Kidney (tissue), 14 donors: ENCODE data around the gene FOXN3. TPM values are rescaled to one million over a fixed set of nuclear protein-coding genes. Genes with fewer than 3 reads are reported as not detected.

Experiments
- DNase-seq, 5 donors: peaks; one replicate each; pipeline ENCODE4 v3.0.0-alpha.2; 2013 to 2020
- FAIRE-seq: peaks from 2 replicates; lab custom pipeline; 2012; peaks lifted over from hg19 to GRCh38; lab: Jason Lieb, UNC
- H3K27ac ChIP-seq, 2 donors: one replicate each; pipeline ENCODE4 v1.7.0; 2013; ENCODE audit warnings: low read depth in 2 of 2, low read length in 2 of 2, inconsistent platforms in 1 of 2
- H3K27me3 ChIP-seq: one replicate; pipeline ENCODE4 v1.7.1; 2013; ENCODE audit warnings: low read length, inconsistent platforms; ENCODE audit not compliant: control insufficient read depth, insufficient read depth
- H3K36me3 ChIP-seq, 3 donors: one replicate each; pipeline versions ENCODE4 v1.7.0 to v1.7.1; 2013; ENCODE audit warnings: low read length in 3 of 3, control low read depth in 1 of 3, inconsistent platforms in 1 of 3; ENCODE audit not compliant: insufficient read depth in 3 of 3, control insufficient read depth in 2 of 3
- H3K4me1 ChIP-seq, 3 donors: one replicate each; pipeline versions ENCODE4 v1.7.0 to v1.7.1; 2013; ENCODE audit warnings: low read length in 3 of 3, inconsistent platforms in 1 of 3, low read depth in 1 of 3; ENCODE audit not compliant: control insufficient read depth in 2 of 3, insufficient read depth in 2 of 3
- H3K4me3 ChIP-seq, 3 donors: one replicate each; pipeline versions ENCODE4 v1.7.0 to v1.8.1; 2013; ENCODE audit warnings: low read length in 3 of 3, control low read depth in 1 of 3, inconsistent platforms in 1 of 3
- H3K9ac ChIP-seq, 3 donors: one replicate each; pipeline versions ENCODE4 v1.7.0 to v1.7.1; 2013; ENCODE audit warnings: low read length in 3 of 3, control low read depth in 1 of 3, inconsistent platforms in 1 of 3
- H3K9me3 ChIP-seq, 3 donors: one replicate each; pipeline versions ENCODE4 v1.7.0 to v1.7.1; 2013; ENCODE audit warnings: low read length in 3 of 3, control low read depth in 1 of 3, inconsistent platforms in 1 of 3; ENCODE audit not compliant: control insufficient read depth in 2 of 3, insufficient read depth in 1 of 3
- intact Hi-C: fragments of 100-400 bp; cut with DNase I; formaldehyde crosslinking; loops from one replicate; pipeline ENCODE4 v1.11.1; 2022
- polyA plus RNA-seq: library from polyadenylated mRNA; stranded (reverse); fragments of 350-450 nt; fragmentation: Illumina TruSeq; extraction: RNeasy Lipid Tissue Mini Kit (QIAGEN cat#74804); gene quantifications from one replicate; pipeline ENCODE4 v1.2.3, GENCODE V29; 2014; ENCODE audit warnings: low read depth, low replicate concordance; ENCODE audit not compliant: insufficient read depth
- total RNA-seq: library from RNA; stranded (reverse); fragmentation: NEBNext Ultra II Directional; extraction: Animal tissue kit (Norgen Biotek cat#: 25700); gene quantifications from one replicate; pipeline ENCODE4 v1.2.1, GENCODE V29; 2021
- TF ChIP-seq, protein P1 (sequence below): IDR thresholded peaks from 3 replicates; pipeline ENCODE4 v1.5.1; 2012; ENCODE audit warnings: mild to moderate bottlenecking, moderate library complexity, borderline replicate concordance; ENCODE audit not compliant: insufficient read depth; ENCODE audit errors: extremely low read depth
- donor health status: control.
- donor health status: control.
- donor health status: control.
- donor health status: control.
- donor health status: control.
- donor health status: DM: yes; HTN: yes; CAD: no.
- donor health status: Normal renal cell carcinoma (clear cell type).

The FOXN3 gene
- total and polyA plus RNA-seq, 2 donors from 2014 or later, result 6.4 to 50.1 TPM

DNA sequence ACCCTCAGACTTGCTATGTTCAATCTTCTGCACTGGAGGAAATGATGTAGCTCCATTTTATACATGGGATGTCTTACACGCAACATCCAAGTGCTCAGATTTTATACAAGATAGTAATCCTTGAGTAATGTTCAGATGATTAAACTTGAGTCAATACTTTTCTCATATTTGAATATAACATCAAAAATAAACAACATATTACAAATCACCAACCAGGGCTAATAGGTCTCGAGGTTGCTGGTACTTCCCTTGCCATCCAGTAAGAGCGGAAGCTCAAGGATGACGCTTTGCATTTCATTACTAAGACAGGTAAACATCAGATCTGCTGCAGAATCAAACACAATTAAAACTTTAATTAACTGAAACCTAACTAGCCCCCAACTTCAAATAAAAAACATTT is 97.3 kb downstream of the FOXN3 start:
- FAIRE-seq (no peak), DNase-seq (no peak)
- intact Hi-C loops, result no loop called here
- Histone ChIP-seq H3K9ac (no peak overlapping the region), H3K4me1 (peaks cover 0 to 4% (median 0%) of the 10 kb centered on the region in 3 donors), H3K27ac (no peak overlapping the region), H3K9me3 (no peaks in the 10 kb centered on the region), H3K4me3 (no peak overlapping the region), H3K27me3 (no peaks in the 10 kb centered on the region), H3K36me3 (no peaks in the 10 kb centered on the region)
- TF ChIP-seq, protein P1, sequence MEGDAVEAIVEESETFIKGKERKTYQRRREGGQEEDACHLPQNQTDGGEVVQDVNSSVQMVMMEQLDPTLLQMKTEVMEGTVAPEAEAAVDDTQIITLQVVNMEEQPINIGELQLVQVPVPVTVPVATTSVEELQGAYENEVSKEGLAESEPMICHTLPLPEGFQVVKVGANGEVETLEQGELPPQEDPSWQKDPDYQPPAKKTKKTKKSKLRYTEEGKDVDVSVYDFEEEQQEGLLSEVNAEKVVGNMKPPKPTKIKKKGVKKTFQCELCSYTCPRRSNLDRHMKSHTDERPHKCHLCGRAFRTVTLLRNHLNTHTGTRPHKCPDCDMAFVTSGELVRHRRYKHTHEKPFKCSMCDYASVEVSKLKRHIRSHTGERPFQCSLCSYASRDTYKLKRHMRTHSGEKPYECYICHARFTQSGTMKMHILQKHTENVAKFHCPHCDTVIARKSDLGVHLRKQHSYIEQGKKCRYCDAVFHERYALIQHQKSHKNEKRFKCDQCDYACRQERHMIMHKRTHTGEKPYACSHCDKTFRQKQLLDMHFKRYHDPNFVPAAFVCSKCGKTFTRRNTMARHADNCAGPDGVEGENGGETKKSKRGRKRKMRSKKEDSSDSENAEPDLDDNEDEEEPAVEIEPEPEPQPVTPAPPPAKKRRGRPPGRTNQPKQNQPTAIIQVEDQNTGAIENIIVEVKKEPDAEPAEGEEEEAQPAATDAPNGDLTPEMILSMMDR, result no peak

DNA sequence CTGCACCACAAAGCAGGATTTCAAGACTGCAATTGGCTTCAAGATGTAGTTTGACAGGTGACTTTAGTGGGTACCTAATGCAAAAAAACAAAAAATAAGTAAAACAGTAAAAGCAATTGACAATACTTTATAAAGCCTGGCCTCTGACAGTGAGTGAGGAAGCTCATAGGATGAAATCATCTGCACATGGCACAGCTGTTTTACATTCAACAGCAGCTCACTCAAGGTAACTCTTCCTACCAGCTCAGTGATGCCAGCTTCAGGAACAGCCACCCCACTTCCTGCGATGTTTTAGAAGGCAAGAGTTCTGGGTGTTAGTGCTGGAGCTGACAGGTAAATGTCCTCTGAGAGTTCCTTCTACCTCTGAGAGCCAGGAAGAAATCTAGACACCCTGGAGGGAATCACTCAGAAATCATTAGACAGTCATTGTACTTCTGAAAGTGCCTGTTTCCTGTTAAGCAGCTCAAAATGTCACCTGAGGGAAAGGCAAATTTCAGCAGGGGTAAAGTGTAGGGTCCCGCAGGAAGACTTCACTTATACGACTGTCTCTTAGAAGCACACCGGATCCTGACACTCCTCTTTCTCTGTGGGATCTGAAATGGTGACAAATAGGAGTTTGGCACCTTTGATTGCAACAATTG is 99.9 kb downstream of the FOXN3 start:
- Histone ChIP-seq H3K36me3 (no peaks in the 10 kb centered on the region), H3K9me3 (no peaks in the 10 kb centered on the region), H3K9ac (no peak overlapping the region), H3K27me3 (no peaks in the 10 kb centered on the region), H3K27ac (no peak overlapping the region), H3K4me1 (no peaks in the 10 kb centered on the region), H3K4me3 (no peak overlapping the region)
- DNase-seq (no peak), FAIRE-seq (no peak)
- intact Hi-C loops, result no loop called here
- TF ChIP-seq, protein P1, result no peak

DNA sequence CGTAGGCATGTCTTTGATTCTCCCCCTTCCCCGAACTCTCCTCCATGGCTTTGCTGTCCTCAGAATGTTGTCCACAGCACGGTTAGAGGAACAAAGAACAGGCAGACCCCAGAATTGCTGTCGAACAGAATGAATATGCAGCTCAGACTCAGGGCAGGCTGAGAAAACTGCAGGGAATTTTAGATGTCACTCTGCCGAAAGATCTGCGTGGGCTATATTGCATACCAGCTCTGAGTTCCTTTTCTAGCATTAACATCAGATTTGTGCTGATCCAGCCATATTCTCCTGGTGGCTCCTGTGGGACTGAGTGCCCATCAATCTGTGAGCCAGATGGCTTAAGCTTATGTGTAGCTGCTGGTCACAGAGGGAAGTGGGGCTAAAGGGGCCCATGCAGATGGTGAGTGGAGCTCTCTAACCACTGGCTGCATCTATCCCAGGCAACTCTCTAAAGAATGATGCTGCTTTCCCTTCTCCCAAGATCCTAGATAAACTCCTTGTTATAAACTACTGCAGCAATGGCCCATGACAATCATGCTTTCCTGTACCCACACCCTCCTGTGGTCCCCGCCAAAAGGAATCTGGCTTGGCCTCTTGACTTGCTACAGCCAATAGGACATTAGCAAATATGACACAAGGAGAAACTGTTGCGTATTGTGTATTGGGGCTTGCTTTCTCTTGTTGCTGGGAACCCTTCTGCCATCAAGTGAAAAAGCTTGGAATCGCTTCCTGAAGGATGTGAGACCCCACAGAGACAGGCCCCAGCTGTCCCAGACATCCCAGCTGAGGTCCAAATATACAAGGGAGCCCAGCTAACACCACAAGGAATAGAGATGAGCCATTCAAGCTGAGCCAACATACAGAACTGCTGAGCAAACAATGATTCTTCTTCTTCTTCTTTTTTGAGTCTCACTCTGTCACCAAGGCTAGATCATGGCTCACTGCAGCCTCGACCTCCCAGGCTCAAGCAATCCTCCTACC is 101.3 kb downstream of the FOXN3 start:
- intact Hi-C loops, result no loop called here
- peak in 3 of 5 donors; percentile 48 to 93 (median 62) for DNase-seq
- TF ChIP-seq, protein P1, result no peak
- no peak overlapping the region for H3K9ac ChIP-seq
- no peak for FAIRE-seq
- H3K4me1 ChIP-seq, result no peaks in the 10 kb centered on the region
- H3K27me3 ChIP-seq, result no peaks in the 10 kb centered on the region
- H3K4me3 ChIP-seq, result no peak overlapping the region
- no peaks in the 10 kb centered on the region for H3K9me3 ChIP-seq
- H3K36me3 ChIP-seq, result no peaks in the 10 kb centered on the region
- no peak overlapping the region for H3K27ac ChIP-seq
